AG09309 (cell line): ENCODE data around the gene PLEKHA1.

Experiments
- DNase-seq: peaks from one replicate; pipeline ENCODE4 v3.0.0-alpha.2; 2010; ENCODE audit warnings: low read depth
- H3K4me3 ChIP-seq: 2 replicates; pipeline ENCODE4 v1.5.1; 2011; ENCODE audit warnings: mild to moderate bottlenecking, low read depth, low read length, moderate library complexity; ENCODE audit not compliant: control insufficient read depth
- CTCF ChIP-seq: IDR thresholded peaks from 2 replicates; pipeline ENCODE4 v1.5.1; 2011; ENCODE audit warnings: mild to moderate bottlenecking, low read depth, low read length, inconsistent platforms; ENCODE audit not compliant: insufficient read depth, control insufficient read depth; ENCODE audit errors: missing control alignments

The PLEKHA1 gene

GRCh38 chr10:122387572-122387971, 13.1 kb downstream of the PLEKHA1 start:
- H3K4me3 ChIP-seq, result no peak overlapping the region
- TF ChIP-seq CTCF, result no peak
- DNase-seq, result no peak

GRCh38 chr10:122388287-122388997, 13.9 kb downstream of the PLEKHA1 start:
- TF ChIP-seq CTCF, result no peak
- no peak overlapping the region for H3K4me3 ChIP-seq
- DNase-seq, result no peak

GRCh38 chr10:122390271-122390670, 15.8 kb downstream of the PLEKHA1 start:
- H3K4me3 ChIP-seq, result no peak overlapping the region
- TF ChIP-seq CTCF, result no peak
- no peak for DNase-seq

GRCh38 chr10:122390679-122391078, 16.2 kb downstream of the PLEKHA1 start:
- no peak for DNase-seq
- H3K4me3 ChIP-seq, result no peak overlapping the region
- no peak for TF ChIP-seq CTCF

- H3K4me3 ChIP-seq, result no peak overlapping the region
- no peak for DNase-seq
- no peak for TF ChIP-seq CTCF
Measured at GRCh38 chr10:122391875-122392274, 17.4 kb downstream of the PLEKHA1 start.

- no peak overlapping the region for H3K4me3 ChIP-seq
- TF ChIP-seq CTCF, result no peak
- no peak for DNase-seq
Measured at GRCh38 chr10:122392835-122393234, 18.3 kb downstream of the PLEKHA1 start.
